ENCODE results near the gene CLSTN2. TPM values are rescaled to one million over a fixed set of nuclear protein-coding genes. Genes with fewer than 3 reads are reported as not detected.

CLSTN2 gene
- total and polyA plus RNA-seq, 12 donors, result 0.67 to 17.8 (median 5.3) TPM

- 84 to 95% (median 88%) methylated on average over 4 of the region's 4 CpGs for WGBS, 4 donors
- H3K27ac ChIP-seq, result no peak overlapping the region
- TF ChIP-seq CTCF (IDR thresholded peaks at IDR 0.05), result no peak
- TF ChIP-seq POLR2A (IDR thresholded peaks at IDR 0.05), result no peak
- H3K27me3 ChIP-seq, result no peaks in the 10 kb centered on the region
- H3K4me3 ChIP-seq, result no peak overlapping the region
- DNase-seq, result no peak
- intact Hi-C loops (cut with DNase I), result no loop called here
- peaks cover 7 to 10% of the 10 kb centered on the region in 2 donors for H3K4me1 ChIP-seq (replicated peaks in 1 of 2)
- no peaks in the 10 kb centered on the region for H3K36me3 ChIP-seq (replicated peaks in 1 of 2)
- H3K9me3 ChIP-seq (replicated peaks in 1 of 3), result no peaks in the 10 kb centered on the region
Measured at GRCh38 chr3:140470211-140470610, 535.2 kb downstream of the CLSTN2 start.

- Histone ChIP-seq H3K36me3 (replicated peaks in 1 of 2) (no peaks in the 10 kb centered on the region), H3K4me3 (no peak overlapping the region), H3K27ac (no peak overlapping the region), H3K27me3 (no peaks in the 10 kb centered on the region), H3K4me1 (replicated peaks in 1 of 2) (peaks cover 7 to 10% of the 10 kb centered on the region in 2 donors), H3K9me3 (replicated peaks in 1 of 3) (no peaks in the 10 kb centered on the region)
- intact Hi-C loops (cut with DNase I), result no loop called here
- TF ChIP-seq CTCF (IDR thresholded peaks at IDR 0.05) (no peak), POLR2A (IDR thresholded peaks at IDR 0.05) (no peak)
- DNase-seq, result peak in 2 of 7 donors; percentile 27 to 43
- WGBS, 4 donors, result 90 to 97% methylated on average over 2 of the region's 2 CpGs; no CpG with 5 or more reads in 2 of the 4 donors
Measured at GRCh38 chr3:140470962-140471361, 536.0 kb downstream of the CLSTN2 start.

GRCh38 chr3:140472306-140473020 is 537.5 kb downstream of the CLSTN2 start:
- Histone ChIP-seq H3K36me3 (replicated peaks in 1 of 2) (no peaks in the 10 kb centered on the region), H3K27ac (no peak overlapping the region), H3K9me3 (replicated peaks in 1 of 3) (no peaks in the 10 kb centered on the region), H3K4me3 (no peak overlapping the region), H3K4me1 (replicated peaks in 1 of 2) (peaks cover 1 to 3% of the 10 kb centered on the region in 2 donors), H3K27me3 (no peaks in the 10 kb centered on the region)
- TF ChIP-seq POLR2A (IDR thresholded peaks at IDR 0.05) (no peak), CTCF (IDR thresholded peaks at IDR 0.05) (no peak)
- no peak for DNase-seq
- WGBS, 4 donors, result 83 to 89% (median 88%) methylated on average over 3 of the region's 3 CpGs
- intact Hi-C loops (cut with DNase I), result no loop called here

DNA sequence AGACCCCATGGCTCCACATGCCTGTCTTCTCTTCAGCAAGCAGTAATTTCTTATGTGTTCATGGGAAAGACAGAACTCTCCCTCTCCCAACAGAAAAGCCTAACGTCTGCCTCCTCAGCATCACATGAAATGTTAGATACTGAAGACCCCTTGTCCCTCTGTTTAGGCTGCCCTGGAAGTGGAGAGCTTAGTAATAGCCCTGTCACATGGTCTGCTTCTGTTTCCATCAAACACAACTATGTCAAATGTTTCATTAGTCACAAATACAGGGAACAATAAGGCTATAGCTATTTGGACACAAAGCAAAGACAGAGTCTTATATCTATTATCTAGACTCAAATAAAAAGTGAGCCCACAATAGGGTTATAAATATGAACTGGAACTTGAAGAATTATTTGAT is 552.6 kb downstream of the CLSTN2 start:
- Histone ChIP-seq H3K4me1 (replicated peaks in 1 of 2) (no peaks in the 10 kb centered on the region), H3K4me3 (no peak overlapping the region), H3K9me3 (replicated peaks in 1 of 3) (no peaks in the 10 kb centered on the region), H3K27me3 (no peaks in the 10 kb centered on the region), H3K27ac (no peak overlapping the region), H3K36me3 (replicated peaks in 1 of 2) (no peaks in the 10 kb centered on the region)
- intact Hi-C loops (cut with DNase I), result no loop called here
- no peak for DNase-seq
- 67 to 86% (median 74%) methylated on average over 1 of the region's 1 CpG for WGBS, 4 donors
- TF ChIP-seq POLR2A (IDR thresholded peaks at IDR 0.05) (no peak), CTCF (IDR thresholded peaks at IDR 0.05) (no peak)
